SK-N-SH (cell line): ENCODE measurements around the gene RASSF4. TPM values are rescaled to one million over a fixed set of nuclear protein-coding genes. Genes with fewer than 3 reads are reported as not detected.
A peak's percentile ranks its signal among the peaks of the same experiment; 100 is the strongest.

Source experiments
- CHD2 ChIP-seq: fragments of 150-350 bp; IDR thresholded peaks from 2 replicates; pipeline ENCODE4 v1.6.1; 2018; ENCODE audit warnings: low read length; ENCODE audit not compliant: partially characterized antibody
- CTCF ChIP-seq: fragments of 200-600 bp; sonication (generic); IDR thresholded peaks from 2 replicates; pipeline ENCODE4 v1.6.1; 2017; ENCODE audit warnings: antibody characterized with exemption, mild to moderate bottlenecking, moderate library complexity
- ELF1 ChIP-seq: IDR thresholded peaks from 2 replicates; pipeline ENCODE4 v1.4.0; 2012
- EZH2phosphoT487 ChIP-seq: fragments of 200-600 bp; sonication (generic); IDR thresholded peaks from 2 replicates; pipeline ENCODE4 v1.6.1; 2017; ENCODE audit warnings: low read depth, mixed run types, mild to moderate bottlenecking, antibody characterized with exemption, moderate library complexity, borderline replicate concordance
- FOSL2 ChIP-seq: IDR thresholded peaks from 2 replicates; pipeline ENCODE4 v1.4.0; 2012; ENCODE audit warnings: low read depth, mild to moderate bottlenecking, moderate library complexity, borderline replicate concordance
- FOXJ3 ChIP-seq: sonication (generic); formaldehyde crosslinking; IDR thresholded peaks from 2 replicates; pipeline ENCODE4 v1.5.1; 2020; ENCODE audit warnings: mild to moderate bottlenecking, missing genetic modification reagents
- FOXM1 ChIP-seq: IDR thresholded peaks from 2 replicates; pipeline ENCODE4 v1.4.0; 2012; ENCODE audit warnings: low read depth, mild to moderate bottlenecking
- GABPA ChIP-seq: IDR thresholded peaks from 2 replicates; pipeline ENCODE4 v1.4.0; 2012; ENCODE audit warnings: low read depth, mild to moderate bottlenecking
- GATA2 ChIP-seq: sonication (generic); formaldehyde crosslinking; IDR thresholded peaks from 2 replicates; pipeline ENCODE4 v1.5.0; 2020; ENCODE audit warnings: mild to moderate bottlenecking, missing genetic modification reagents
- IRF3 ChIP-seq: fragments of 150-350 bp; IDR thresholded peaks from 2 replicates; pipeline ENCODE4 v1.6.1; 2016; ENCODE audit warnings: mild to moderate bottlenecking, low read depth, low read length
- JUND ChIP-seq: IDR thresholded peaks from 2 replicates; pipeline ENCODE4 v1.4.0; 2012
- MXI1 ChIP-seq: IDR thresholded peaks from 2 replicates; pipeline ENCODE4 v1.6.1; 2012; ENCODE audit warnings: mild to moderate bottlenecking, low read depth, low read length, improper control_type of control experiment
- NFIC ChIP-seq: IDR thresholded peaks from 2 replicates; pipeline ENCODE4 v1.4.0; 2012; ENCODE audit warnings: borderline replicate concordance
- PBX3 ChIP-seq: IDR thresholded peaks from 2 replicates; pipeline ENCODE4; 2012
- RAD21 ChIP-seq: IDR thresholded peaks from 2 replicates; pipeline ENCODE4 v1.6.1; 2012; ENCODE audit warnings: mild to moderate bottlenecking, low read length
- RCOR1 ChIP-seq: fragments of 150-350 bp; IDR thresholded peaks from 2 replicates; pipeline ENCODE4 v1.6.1; 2017; ENCODE audit warnings: antibody characterized with exemption, low read length
- REST ChIP-seq: IDR thresholded peaks from 2 replicates; pipeline ENCODE4 v1.6.1; 2012; ENCODE audit warnings: mild to moderate bottlenecking, low read depth, low read length, moderate library complexity
- RFX5 ChIP-seq: IDR thresholded peaks from 2 replicates; pipeline ENCODE4 v1.6.1; 2012; ENCODE audit warnings: mild to moderate bottlenecking, improper control_type of control experiment, low read length
- RXRA ChIP-seq: IDR thresholded peaks from 2 replicates; pipeline ENCODE4 v1.4.0; 2012; ENCODE audit warnings: low read depth, mild to moderate bottlenecking, borderline replicate concordance
- SMC3 ChIP-seq: IDR thresholded peaks from 2 replicates; pipeline ENCODE4 v1.6.1; 2012; ENCODE audit warnings: low read depth, low read length, improper control_type of control experiment
- TAF1 ChIP-seq: IDR thresholded peaks from 2 replicates; pipeline ENCODE4 v1.6.1; 2012; ENCODE audit warnings: low read depth, mild to moderate bottlenecking, low read length, moderate library complexity, borderline replicate concordance
- TCF12 ChIP-seq: IDR thresholded peaks from 2 replicates; pipeline ENCODE4 v1.4.0; 2012
- USF2 ChIP-seq: fragments of 150-350 bp; IDR thresholded peaks from 2 replicates; pipeline ENCODE4 v1.6.1; 2017; ENCODE audit warnings: antibody characterized with exemption, low read length, low read depth, borderline replicate concordance
- YY1 ChIP-seq: IDR thresholded peaks from 2 replicates; pipeline ENCODE4 v1.4.0; 2012; ENCODE audit warnings: low read depth, mild to moderate bottlenecking
- polyA plus RNA-seq, 3 experiments: library from polyadenylated mRNA; depleted of rRNA; stranded (reverse); fragments of >200 nt; gene quantifications; 2 replicates each; pipeline ENCODE4 v1.2.3, GENCODE V29; 2012

The RASSF4 gene
- polyA plus RNA-seq, 1 of the 3 experiments (the other 2 are of a cell fraction): 11.0 TPM

- TF ChIP-seq REST (peak; percentile 57; the same call in 1 of the 2 replicates), IRF3 (no peak), GABPA (no peak), TAF1 (peak; percentile 67; the same call in 1 of the 2 replicates), NFIC (peak; percentile 28; the same call in 1 of the 2 replicates), USF2 (no peak), JUND (peak; percentile 29; the same call in 1 of the 2 replicates), RCOR1 (no peak), ELF1 (no peak), TCF12 (peak; percentile 74), MXI1 (no peak), FOXJ3 (CRISPR knock-in tag) (no peak), CTCF (0 out of 2 replicates have a peak, but pooled peaks have one; percentile 5), FOSL2 (no peak), PBX3 (peak; percentile 99), EZH2phosphoT487 (no peak), RAD21 (no peak), FOXM1 (no peak), RXRA (peak; percentile 31; the same call in 1 of the 2 replicates), YY1 (no peak), RFX5 (no peak), GATA2 (CRISPR knock-in tag) (no peak), CHD2 (no peak), SMC3 (no peak)
- TF ChIP-seq, all 33 proteins: peak for 12
Observed at GRCh38 chr10:44978570-44979280, 19.1 kb downstream of the RASSF4 start, which contains the start of gene DEPP1 (continued).
